Omental fat pad (tissue), 4 donors: ENCODE measurements around the gene ZNF446. TPM values are rescaled to one million over a fixed set of nuclear protein-coding genes. Genes with fewer than 3 reads are reported as not detected.
"Not testable (repeated sequence)": the region's sequence is repeated elsewhere in the genome, so short reads cannot be mapped to it uniquely, and the experiment has no call there.

ENCODE experiments used
- ATAC-seq: fragments of 150-250 bp; one replicate; pipeline ENCODE4 v1.9.1; 2016; ENCODE audit warnings: mild to moderate bottlenecking, moderate library complexity; ENCODE audit not compliant: low FRiP score
- DNase-seq: peaks from one replicate; pipeline ENCODE4 v3.0.0-alpha.2; 2019; ENCODE audit warnings: low spot score
- CTCF ChIP-seq, 3 donors: fragments of 450-650 bp; IDR thresholded peaks; one replicate each; pipeline ENCODE4 v1.5.1; 2016 to 2017; ENCODE audit warnings: antibody characterized with exemption in 3 of 3, mild to moderate bottlenecking in 3 of 3, moderate library complexity in 2 of 3
- total RNA-seq, 4 donors: library from RNA; depleted of rRNA; stranded (reverse); fragments of >200 nt; gene quantifications; one replicate each; pipeline ENCODE4 v1.1.0, GENCODE V29; 2016

Gene ZNF446
- total RNA-seq, 4 donors from 2014 or later = 6.6 to 10.4 (median 8.0) TPM

- no peak for TF ChIP-seq CTCF (IDR thresholded peaks at IDR 0.05)
- ATAC-seq = no peak
- no peak for DNase-seq
Observed at GRCh38 chr19:58479303-58479702, 3.2 kb downstream of the ZNF446 start.

- TF ChIP-seq CTCF (IDR thresholded peaks at IDR 0.05) = no peak
- no peak for DNase-seq
Observed at GRCh38 chr19:58479736-58480480, 3.8 kb downstream of the ZNF446 start.

GRCh38 chr19:58480481-58480830 lies 4.3 kb downstream of the ZNF446 start:
- no peak for TF ChIP-seq CTCF (IDR thresholded peaks at IDR 0.05)
- ATAC-seq (no peak), DNase-seq (no peak)

More at GRCh38 chr19:58479736-58480480, 3.8 kb downstream of the ZNF446 start:
- ATAC-seq = no peak

- no peak for DNase-seq
- no peak for ATAC-seq
- no peak for TF ChIP-seq CTCF (IDR thresholded peaks at IDR 0.05)
Observed at GRCh38 chr19:58480831-58481230, 4.7 kb downstream of the ZNF446 start.

GRCh38 chr19:58482372-58482771 lies 6.2 kb downstream of the ZNF446 start:
- no peak for ATAC-seq
- no peak for TF ChIP-seq CTCF (IDR thresholded peaks at IDR 0.05)
- DNase-seq = no peak

- DNase-seq (no peak), ATAC-seq (no peak)
- TF ChIP-seq CTCF (IDR thresholded peaks at IDR 0.05) = no peak
Observed at GRCh38 chr19:58483776-58484175, 7.6 kb downstream of the ZNF446 start.

- not testable (repeated sequence) for ATAC-seq, DNase-seq
Observed at GRCh38 chr19:58484349-58484748, 8.2 kb downstream of the ZNF446 start.
